H9 (cell line): ENCODE results near the gene LHX4. TPM values are rescaled to one million over a fixed set of nuclear protein-coding genes. Genes with fewer than 3 reads are reported as not detected.

ENCODE experiments used
- DNase-seq: peaks from one replicate; pipeline ENCODE4 v3.0.0-alpha.2; 2017
- H2AFZ ChIP-seq: one replicate; pipeline ENCODE4 v1.6.1; 2013; ENCODE audit warnings: mild to moderate bottlenecking, low read length, control low read depth, moderate library complexity
- H2AK5ac ChIP-seq: 2 replicates; pipeline ENCODE4 v1.6.1; 2013; ENCODE audit warnings: low read length, control low read depth, mixed read lengths; ENCODE audit not compliant: insufficient read length
- H2BK120ac ChIP-seq: one replicate; pipeline ENCODE4 v1.6.1; 2013; ENCODE audit warnings: low read depth, mild to moderate bottlenecking, low read length, control low read depth, inconsistent platforms; ENCODE audit not compliant: poor library complexity, severe bottlenecking
- H2BK12ac ChIP-seq: 2 replicates; pipeline ENCODE4 v1.6.1; 2013; ENCODE audit warnings: low read length, control low read depth, mixed read lengths, low read depth; ENCODE audit not compliant: insufficient read length
- H2BK15ac ChIP-seq: 2 replicates; pipeline ENCODE4 v1.6.1; 2013; ENCODE audit warnings: low read depth, low read length, control low read depth
- H2BK20ac ChIP-seq: one replicate; pipeline ENCODE4 v1.6.1; 2013; ENCODE audit warnings: low read depth, mild to moderate bottlenecking, low read length, control low read depth, inconsistent platforms; ENCODE audit not compliant: poor library complexity, severe bottlenecking
- H2BK5ac ChIP-seq: 2 replicates; pipeline ENCODE4 v1.6.1; 2013; ENCODE audit warnings: low read length, control low read depth, mixed read lengths; ENCODE audit not compliant: insufficient read length
- H3K14ac ChIP-seq: 2 replicates; pipeline ENCODE4 v1.6.1; 2013; ENCODE audit warnings: low read length, control low read depth; ENCODE audit not compliant: insufficient read depth
- H3K18ac ChIP-seq: 2 replicates; pipeline ENCODE4 v1.6.1; 2013; ENCODE audit warnings: low read depth, mild to moderate bottlenecking, mixed read lengths, low read length, control low read depth; ENCODE audit not compliant: insufficient read length
- H3K23ac ChIP-seq: 2 replicates; pipeline ENCODE4 v1.6.1; 2013; ENCODE audit warnings: low read length, control low read depth, mixed read lengths, low read depth; ENCODE audit not compliant: insufficient read length
- H3K23me2 ChIP-seq: 2 replicates; pipeline ENCODE4 v1.6.1; 2013; ENCODE audit warnings: low read depth, mild to moderate bottlenecking, mixed read lengths, low read length, control low read depth; ENCODE audit not compliant: insufficient read length, poor library complexity, severe bottlenecking
- H3K27ac ChIP-seq: 2 replicates; pipeline ENCODE4 v1.5.1; 2013; ENCODE audit warnings: low read length, control low read depth, mixed read lengths, low read depth; ENCODE audit not compliant: insufficient read length
- H3K27me3 ChIP-seq: 2 replicates; pipeline ENCODE4 v1.6.1; 2013; ENCODE audit warnings: low read length, control low read depth, inconsistent platforms; ENCODE audit not compliant: insufficient read depth
- H3K4ac ChIP-seq: 2 replicates; pipeline ENCODE4 v1.6.1; 2013; ENCODE audit warnings: low read depth, mild to moderate bottlenecking, control low read depth, inconsistent platforms, low read length, moderate library complexity
- H3K4me1 ChIP-seq: 2 replicates; pipeline ENCODE4 v1.6.1; 2013; ENCODE audit warnings: low read length, control low read depth, inconsistent platforms; ENCODE audit not compliant: insufficient read depth
- H3K4me2 ChIP-seq: 2 replicates; pipeline ENCODE4 v1.6.1; 2013; ENCODE audit warnings: low read length, control low read depth, mixed read lengths; ENCODE audit not compliant: insufficient read length, insufficient read depth
- H3K56ac ChIP-seq: 2 replicates; pipeline ENCODE4 v1.6.1; 2013; ENCODE audit warnings: low read depth, mild to moderate bottlenecking, mixed read lengths, low read length, control low read depth; ENCODE audit not compliant: insufficient read length
- H3K79me1 ChIP-seq: 2 replicates; pipeline ENCODE4 v1.6.1; 2013; ENCODE audit warnings: low read depth, mild to moderate bottlenecking, moderate library complexity, low read length, control low read depth, inconsistent platforms; ENCODE audit not compliant: insufficient read depth, poor library complexity, severe bottlenecking
- H3K79me2 ChIP-seq: 2 replicates; pipeline ENCODE4 v1.6.1; 2013; ENCODE audit warnings: low read length, control low read depth, inconsistent platforms; ENCODE audit not compliant: insufficient read depth
- H3K9ac ChIP-seq: 2 replicates; pipeline ENCODE4 v1.6.1; 2013; ENCODE audit warnings: low read length, control low read depth, mixed read lengths; ENCODE audit not compliant: insufficient read length; ENCODE audit errors: extremely low read depth
- H3K9me3 ChIP-seq: one replicate; pipeline ENCODE4 v1.6.1; 2013; ENCODE audit warnings: low read depth, low read length, inconsistent platforms; ENCODE audit not compliant: control insufficient read depth
- H3T11ph ChIP-seq: one replicate; pipeline ENCODE4 v1.6.1; 2013; ENCODE audit warnings: mild to moderate bottlenecking, low read length, control low read depth, inconsistent platforms
- H4K20me1 ChIP-seq: one replicate; pipeline ENCODE4 v1.6.1; 2013; ENCODE audit not compliant: control insufficient read depth, insufficient read length, insufficient read depth
- H4K5ac ChIP-seq: 2 replicates; pipeline ENCODE4 v1.6.1; 2013; ENCODE audit warnings: low read depth, mild to moderate bottlenecking, mixed read lengths, low read length, control low read depth; ENCODE audit not compliant: insufficient read length
- H4K8ac ChIP-seq: replicated peaks from 2 replicates; pipeline ENCODE4 v1.6.1; 2013; ENCODE audit warnings: low read length, control low read depth, mixed read lengths, low read depth; ENCODE audit not compliant: insufficient read length
- H4K91ac ChIP-seq: 2 replicates; pipeline ENCODE4 v1.6.1; 2013; ENCODE audit warnings: low read depth, mild to moderate bottlenecking, moderate library complexity, mixed read lengths, low read length, control low read depth; ENCODE audit not compliant: insufficient read length
- H3K27ac Mint-ChIP-seq, 3 experiments: 2 replicates in 2 of 3; 3 replicates in 1 of 3; pipeline ENCODE4 v1.8.0; 2020 to 2021; ENCODE audit warnings: mixed read lengths in 3 of 3, mild to moderate bottlenecking in 1 of 3, moderate library complexity in 1 of 3
- H3K27me3 Mint-ChIP-seq: 2 replicates; pipeline ENCODE4 v1.8.0; 2021; ENCODE audit warnings: low read depth, mild to moderate bottlenecking, moderate library complexity, mixed read lengths
- H3K36me3 Mint-ChIP-seq, 3 experiments: 2 replicates in 2 of 3; 3 replicates in 1 of 3; pipeline ENCODE4 v1.8.0; 2020 to 2021; ENCODE audit warnings: low read depth in 3 of 3, mixed read lengths in 3 of 3; ENCODE audit not compliant: insufficient read depth in 1 of 3
- H3K4me1 Mint-ChIP-seq, 2 experiments: 2 replicates each; pipeline ENCODE4 v1.8.0; 2020; ENCODE audit warnings: mixed read lengths in 2 of 2
- H3K4me3 Mint-ChIP-seq, 2 experiments: 2 replicates in 1 of 2; 3 replicates in 1 of 2; pipeline ENCODE4 v1.8.0; 2020 to 2021; ENCODE audit warnings: mild to moderate bottlenecking in 2 of 2, mixed read lengths in 2 of 2, moderate library complexity in 1 of 2
- H3K9me3 Mint-ChIP-seq, 2 experiments: 2 replicates in 1 of 2; 3 replicates in 1 of 2; pipeline ENCODE4 v1.8.0; 2020; ENCODE audit warnings: mild to moderate bottlenecking in 2 of 2, mixed read lengths in 2 of 2, moderate library complexity in 1 of 2
- WGBS: extraction: QIAGEN DNeasy Blood & Tissue Kit; methylation state at CpG from one replicate; pipeline ENCODE4 v1.1.7; 2013; ENCODE audit warnings: missing lambda C conversion rate, low lambda C conversion rate, mixed read lengths; ENCODE audit not compliant: insufficient read length; ENCODE audit errors: extremely low coverage; 5-methylcytosine and 5-hydroxymethylcytosine counted together
- total RNA-seq: library from RNA; stranded (reverse); gene quantifications from 2 replicates; pipeline ENCODE4 v1.2.1, GENCODE V29; 2021
- TF ChIP-seq, protein P1 (sequence below): fragments of 200-600 bp; sonication (generic); conservative IDR thresholded peaks from 3 replicates; pipeline ENCODE4 v1.8.0; 2021; ENCODE audit warnings: antibody characterized with exemption, mild to moderate bottlenecking

LHX4 gene
- total RNA-seq, 1 experiment from 2014 or later = 1.9 TPM

DNA sequence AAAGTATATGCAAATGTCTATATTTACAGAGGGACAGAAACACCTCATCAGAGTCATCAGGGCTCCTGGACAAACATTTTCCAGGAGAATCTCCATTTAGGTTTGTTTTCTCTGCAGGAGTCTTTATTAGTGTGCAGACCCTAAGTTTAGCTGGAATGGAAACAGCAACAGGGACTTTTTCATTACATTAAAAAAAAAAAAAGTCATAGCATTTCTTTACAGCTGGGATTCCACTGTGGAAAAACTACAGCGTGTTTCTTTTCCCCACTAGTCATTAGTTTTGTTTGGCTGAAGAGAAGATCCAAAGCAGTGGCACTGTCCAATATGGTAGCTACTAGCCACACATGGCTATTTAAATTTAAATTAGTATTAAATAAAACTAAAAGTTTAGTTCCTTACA lies 49.6 kb downstream of the LHX4 start:
- no peaks in the 10 kb centered on the region for H3K79me1 ChIP-seq
- peaks cover 17 to 22% of the 10 kb centered on the region in 2 experiments for H3K4me1 Mint-ChIP-seq
- no peak overlapping the region for H2AK5ac ChIP-seq
- no peak overlapping the region for H4K8ac ChIP-seq
- H3K23ac ChIP-seq = no peak overlapping the region
- no peaks in the 10 kb centered on the region for H3K27me3 ChIP-seq
- H3K27ac ChIP-seq = no peak overlapping the region
- no peaks in the 10 kb centered on the region for H3K27me3 Mint-ChIP-seq
- H3K4me3 Mint-ChIP-seq = no peak overlapping the region
- H3K14ac ChIP-seq = no peak overlapping the region
- H3K23me2 ChIP-seq = no peaks in the 10 kb centered on the region
- H3K9me3 ChIP-seq = no peaks in the 10 kb centered on the region
- H2AFZ ChIP-seq = no peak overlapping the region
- no peak for DNase-seq
- TF ChIP-seq, protein P1, sequence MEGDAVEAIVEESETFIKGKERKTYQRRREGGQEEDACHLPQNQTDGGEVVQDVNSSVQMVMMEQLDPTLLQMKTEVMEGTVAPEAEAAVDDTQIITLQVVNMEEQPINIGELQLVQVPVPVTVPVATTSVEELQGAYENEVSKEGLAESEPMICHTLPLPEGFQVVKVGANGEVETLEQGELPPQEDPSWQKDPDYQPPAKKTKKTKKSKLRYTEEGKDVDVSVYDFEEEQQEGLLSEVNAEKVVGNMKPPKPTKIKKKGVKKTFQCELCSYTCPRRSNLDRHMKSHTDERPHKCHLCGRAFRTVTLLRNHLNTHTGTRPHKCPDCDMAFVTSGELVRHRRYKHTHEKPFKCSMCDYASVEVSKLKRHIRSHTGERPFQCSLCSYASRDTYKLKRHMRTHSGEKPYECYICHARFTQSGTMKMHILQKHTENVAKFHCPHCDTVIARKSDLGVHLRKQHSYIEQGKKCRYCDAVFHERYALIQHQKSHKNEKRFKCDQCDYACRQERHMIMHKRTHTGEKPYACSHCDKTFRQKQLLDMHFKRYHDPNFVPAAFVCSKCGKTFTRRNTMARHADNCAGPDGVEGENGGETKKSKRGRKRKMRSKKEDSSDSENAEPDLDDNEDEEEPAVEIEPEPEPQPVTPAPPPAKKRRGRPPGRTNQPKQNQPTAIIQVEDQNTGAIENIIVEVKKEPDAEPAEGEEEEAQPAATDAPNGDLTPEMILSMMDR = no peak
- no peak overlapping the region for H2BK12ac ChIP-seq
- H3K18ac ChIP-seq = no peak overlapping the region
- peaks cover 0 to 15% of the 10 kb centered on the region in 2 experiments; a peak in 2 of 5 replicates for H3K9me3 Mint-ChIP-seq
- no peak overlapping the region for H3K27ac Mint-ChIP-seq
- H4K20me1 ChIP-seq = no peaks in the 10 kb centered on the region
- no peak overlapping the region for H3K4me2 ChIP-seq
- H3K36me3 Mint-ChIP-seq = peaks cover 30 to 35% (median 32%) of the 10 kb centered on the region in 3 experiments
- no peak overlapping the region for H3K4ac ChIP-seq
- no peak overlapping the region for H2BK5ac ChIP-seq
- H2BK15ac ChIP-seq = no peak overlapping the region
- no peak overlapping the region for H4K91ac ChIP-seq
- H2BK20ac ChIP-seq = no peak overlapping the region
- WGBS = no CpG with 5 or more reads among the region's 1 CpG
- H3K4me1 ChIP-seq = peaks cover 10% of the 10 kb centered on the region; the same call in 1 of the 2 replicates
- no peak overlapping the region for H3T11ph ChIP-seq
- no peaks in the 10 kb centered on the region for H3K79me2 ChIP-seq
- no peak overlapping the region for H3K56ac ChIP-seq
- H3K9ac ChIP-seq = no peak overlapping the region
- no peak overlapping the region for H2BK120ac ChIP-seq
- H4K5ac ChIP-seq = no peak overlapping the region
